WTC11 (cell line): ENCODE results near the gene CNTN1. TPM values are rescaled to one million over a fixed set of nuclear protein-coding genes. Genes with fewer than 3 reads are reported as not detected.

ENCODE experiments used
- ATAC-seq: fragments of 200-7000 bp; cut with Tn5 transposase; 2 replicates; pipeline ENCODE4 v1.10.0; 2021; ENCODE audit warnings: mild to moderate bottlenecking, moderate library complexity
- CTCF ChIA-PET: fragments of 300-600 bp; sonication (Branson Sonifier 250); formaldehyde crosslinking; loops from one replicate; lab custom pipeline; 2021; ENCODE audit warnings: antibody characterized with exemption; lab: Charles Lee
- POLR2A ChIA-PET: fragments of 350-600 bp; sonication (Branson Sonifier 250); formaldehyde crosslinking; loops from one replicate; lab custom pipeline; 2021; ENCODE audit warnings: antibody characterized with exemption; lab: Charles Lee
- DNase-seq: peaks from one replicate; pipeline ENCODE4 v3.0.0; 2021; ENCODE audit warnings: low spot score
- H3K27ac Mint-ChIP-seq: 2 replicates; pipeline ENCODE4 v1.8.0; 2021; ENCODE audit warnings: mixed read lengths
- H3K27me3 Mint-ChIP-seq: 2 replicates; pipeline ENCODE4 v1.8.0; 2021; ENCODE audit warnings: low read depth, mild to moderate bottlenecking, moderate library complexity, mixed read lengths
- H3K36me3 Mint-ChIP-seq: 2 replicates; pipeline ENCODE4 v1.8.0; 2021; ENCODE audit warnings: mixed read lengths
- H3K4me1 Mint-ChIP-seq: 2 replicates; pipeline ENCODE4 v1.8.0; 2022; ENCODE audit warnings: mixed read lengths
- H3K4me3 Mint-ChIP-seq: 2 replicates; pipeline ENCODE4 v1.8.0; 2021; ENCODE audit warnings: mild to moderate bottlenecking, moderate library complexity, mixed read lengths
- H3K9me3 Mint-ChIP-seq: 2 replicates; pipeline ENCODE4 v1.8.0; 2021; ENCODE audit warnings: mixed read lengths
- CREB1 ChIP-seq: sonication (generic); formaldehyde crosslinking; IDR thresholded peaks from 2 replicates; pipeline ENCODE4 v1.8.0; 2023; ENCODE audit warnings: mild to moderate bottlenecking, missing genetic modification reagents
- ETV6 ChIP-seq: sonication (generic); formaldehyde crosslinking; IDR thresholded peaks from 2 replicates; pipeline ENCODE4 v1.8.1; 2022; ENCODE audit warnings: mild to moderate bottlenecking, missing genetic modification reagents
- FOXJ3 ChIP-seq: sonication (generic); formaldehyde crosslinking; IDR thresholded peaks from 2 replicates; pipeline ENCODE4 v1.9.0; 2021; ENCODE audit warnings: missing genetic modification reagents, mild to moderate bottlenecking, borderline replicate concordance
- GRHL2 ChIP-seq: fragments of 250-450 bp; sonication (Bioruptor Pico); IDR thresholded peaks from 2 replicates; pipeline ENCODE4 v1.8.0; 2022; ENCODE audit warnings: mild to moderate bottlenecking, moderate library complexity; ENCODE audit not compliant: insufficient replicate concordance, severe bottlenecking
- MXD4 ChIP-seq: fragments of 250-450 bp; sonication (Bioruptor Pico); IDR thresholded peaks from 2 replicates; pipeline ENCODE4 v1.8.0; 2021; ENCODE audit warnings: mild to moderate bottlenecking, moderate library complexity, borderline replicate concordance
- NFE2L1 ChIP-seq: sonication (generic); formaldehyde crosslinking; IDR thresholded peaks from 2 replicates; pipeline ENCODE4 v1.8.1; 2023; ENCODE audit warnings: missing genetic modification reagents
- NR2C2 ChIP-seq: sonication (generic); formaldehyde crosslinking; IDR thresholded peaks from 2 replicates; pipeline ENCODE4 v1.8.0; 2022; ENCODE audit warnings: mild to moderate bottlenecking, missing genetic modification reagents
- NR3C1 ChIP-seq: sonication (generic); formaldehyde crosslinking; conservative IDR thresholded peaks from 2 replicates; pipeline ENCODE4 v1.8.1; 2023; ENCODE audit warnings: low read depth, mild to moderate bottlenecking, missing genetic modification reagents
- RELA ChIP-seq: sonication (generic); formaldehyde crosslinking; IDR thresholded peaks from 2 replicates; pipeline ENCODE4 v1.8.1; 2022; ENCODE audit warnings: missing genetic modification reagents, mild to moderate bottlenecking, borderline replicate concordance
- RORB ChIP-seq: fragments of 250-450 bp; sonication (Bioruptor Pico); IDR thresholded peaks from 2 replicates; pipeline ENCODE4 v1.9.0; 2021; ENCODE audit warnings: mild to moderate bottlenecking
- TEAD4 ChIP-seq: sonication (generic); formaldehyde crosslinking; IDR thresholded peaks from 2 replicates; pipeline ENCODE4 v1.8.0; 2022; ENCODE audit warnings: mild to moderate bottlenecking, missing genetic modification reagents
- ZBTB21 ChIP-seq: sonication (generic); formaldehyde crosslinking; IDR thresholded peaks from 2 replicates; pipeline ENCODE4 v1.8.1; 2023; ENCODE audit warnings: mild to moderate bottlenecking, missing genetic modification reagents, borderline replicate concordance
- ZNF121 ChIP-seq: sonication (generic); formaldehyde crosslinking; IDR thresholded peaks from 2 replicates; pipeline ENCODE4 v1.8.0; 2023; ENCODE audit warnings: missing genetic modification reagents
- ZNF219 ChIP-seq: sonication (generic); formaldehyde crosslinking; IDR thresholded peaks from 2 replicates; pipeline ENCODE4 v1.8.0; 2023; ENCODE audit warnings: missing genetic modification reagents, mild to moderate bottlenecking, borderline replicate concordance
- ZNF416 ChIP-seq: fragments of 250-450 bp; sonication (Bioruptor Pico); IDR thresholded peaks from 2 replicates; pipeline ENCODE4 v1.9.0; 2021; ENCODE audit warnings: mild to moderate bottlenecking, inconsistent platforms
- ZNF423 ChIP-seq: fragments of 250-450 bp; sonication (Bioruptor Pico); IDR thresholded peaks from 2 replicates; pipeline ENCODE4 v2.1.2; 2022; ENCODE audit warnings: mild to moderate bottlenecking, moderate library complexity
- ZNF671 ChIP-seq: fragments of 250-450 bp; sonication (Bioruptor Pico); IDR thresholded peaks from 2 replicates; pipeline ENCODE4 v1.8.0; 2021; ENCODE audit warnings: mild to moderate bottlenecking
- total RNA-seq: library from RNA; stranded (reverse); gene quantifications from 3 replicates; pipeline ENCODE4 v1.2.3, GENCODE V29; 2021
- TF ChIP-seq, protein P1 (sequence below): sonication (generic); formaldehyde crosslinking; IDR thresholded peaks from 2 replicates; pipeline ENCODE4 v1.8.0; 2022; ENCODE audit warnings: missing genetic modification reagents
- TF ChIP-seq, protein P2 (sequence below): sonication (generic); formaldehyde crosslinking; IDR thresholded peaks from 2 replicates; pipeline ENCODE4 v1.8.1; 2022; ENCODE audit warnings: low read depth, mild to moderate bottlenecking, moderate library complexity, missing genetic modification reagents, borderline replicate concordance
- TF ChIP-seq, protein P3 (sequence below): fragments of 250-450 bp; sonication (Bioruptor Pico); IDR thresholded peaks from 2 replicates; pipeline ENCODE4 v1.9.0; 2021; ENCODE audit warnings: mild to moderate bottlenecking, borderline replicate concordance
- TF ChIP-seq, protein P4 (sequence below): fragments of 250-450 bp; sonication (Bioruptor Pico); IDR thresholded peaks from 2 replicates; pipeline ENCODE4 v1.9.0; 2021; ENCODE audit warnings: moderate library complexity, mild to moderate bottlenecking, inconsistent platforms, borderline replicate concordance
- TF ChIP-seq, protein P5 (sequence below): fragments of 250-450 bp; sonication (Bioruptor Pico); conservative IDR thresholded peaks from 2 replicates; pipeline ENCODE4 v1.9.0; 2021; ENCODE audit warnings: mild to moderate bottlenecking
- TF ChIP-seq, protein P6 (sequence below): sonication (generic); formaldehyde crosslinking; conservative IDR thresholded peaks from 2 replicates; pipeline ENCODE4 v1.8.1; 2022; ENCODE audit warnings: mild to moderate bottlenecking, missing genetic modification reagents
- TF ChIP-seq, protein P7 (sequence below): sonication (generic); formaldehyde crosslinking; IDR thresholded peaks from 2 replicates; pipeline ENCODE4 v1.8.1; 2022; ENCODE audit warnings: mild to moderate bottlenecking, moderate library complexity, missing genetic modification reagents

Gene CNTN1
- total RNA-seq, 1 experiment from 2014 or later, result 16.9 TPM

DNA sequence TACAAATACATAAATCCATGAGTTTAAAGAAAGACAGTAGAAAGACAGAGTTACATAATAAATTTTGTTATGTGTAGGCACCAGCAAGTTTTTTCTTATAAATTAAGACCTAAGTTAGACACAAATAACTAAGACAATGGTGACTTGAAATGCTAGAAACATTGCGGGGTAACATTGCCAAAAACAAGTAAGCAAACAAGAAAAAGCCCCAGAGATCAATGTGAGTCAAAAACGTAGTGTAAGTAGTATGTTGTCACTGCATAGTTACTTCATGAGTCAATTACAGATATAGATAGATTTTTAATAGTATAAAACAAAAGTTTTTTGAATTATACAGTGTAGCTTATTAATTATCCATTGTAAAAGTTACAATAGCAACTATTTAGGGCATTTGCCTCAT lies 83.4 kb downstream of the CNTN1 start (continued):
- TF ChIP-seq, protein P1, sequence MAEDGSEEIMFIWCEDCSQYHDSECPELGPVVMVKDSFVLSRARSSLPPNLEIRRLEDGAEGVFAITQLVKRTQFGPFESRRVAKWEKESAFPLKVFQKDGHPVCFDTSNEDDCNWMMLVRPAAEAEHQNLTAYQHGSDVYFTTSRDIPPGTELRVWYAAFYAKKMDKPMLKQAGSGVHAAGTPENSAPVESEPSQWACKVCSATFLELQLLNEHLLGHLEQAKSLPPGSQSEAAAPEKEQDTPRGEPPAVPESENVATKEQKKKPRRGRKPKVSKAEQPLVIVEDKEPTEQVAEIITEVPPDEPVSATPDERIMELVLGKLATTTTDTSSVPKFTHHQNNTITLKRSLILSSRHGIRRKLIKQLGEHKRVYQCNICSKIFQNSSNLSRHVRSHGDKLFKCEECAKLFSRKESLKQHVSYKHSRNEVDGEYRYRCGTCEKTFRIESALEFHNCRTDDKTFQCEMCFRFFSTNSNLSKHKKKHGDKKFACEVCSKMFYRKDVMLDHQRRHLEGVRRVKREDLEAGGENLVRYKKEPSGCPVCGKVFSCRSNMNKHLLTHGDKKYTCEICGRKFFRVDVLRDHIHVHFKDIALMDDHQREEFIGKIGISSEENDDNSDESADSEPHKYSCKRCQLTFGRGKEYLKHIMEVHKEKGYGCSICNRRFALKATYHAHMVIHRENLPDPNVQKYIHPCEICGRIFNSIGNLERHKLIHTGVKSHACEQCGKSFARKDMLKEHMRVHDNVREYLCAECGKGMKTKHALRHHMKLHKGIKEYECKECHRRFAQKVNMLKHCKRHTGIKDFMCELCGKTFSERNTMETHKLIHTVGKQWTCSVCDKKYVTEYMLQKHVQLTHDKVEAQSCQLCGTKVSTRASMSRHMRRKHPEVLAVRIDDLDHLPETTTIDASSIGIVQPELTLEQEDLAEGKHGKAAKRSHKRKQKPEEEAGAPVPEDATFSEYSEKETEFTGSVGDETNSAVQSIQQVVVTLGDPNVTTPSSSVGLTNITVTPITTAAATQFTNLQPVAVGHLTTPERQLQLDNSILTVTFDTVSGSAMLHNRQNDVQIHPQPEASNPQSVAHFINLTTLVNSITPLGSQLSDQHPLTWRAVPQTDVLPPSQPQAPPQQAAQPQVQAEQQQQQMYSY (CRISPR knock-in tag), result no peak
- TF ChIP-seq GRHL2 (CRISPR knock-in tag) (no peak), ZNF671 (CRISPR knock-in tag) (no peak), ZNF121 (CRISPR knock-in tag) (no peak), ZNF423 (CRISPR knock-in tag) (no peak)

DNA sequence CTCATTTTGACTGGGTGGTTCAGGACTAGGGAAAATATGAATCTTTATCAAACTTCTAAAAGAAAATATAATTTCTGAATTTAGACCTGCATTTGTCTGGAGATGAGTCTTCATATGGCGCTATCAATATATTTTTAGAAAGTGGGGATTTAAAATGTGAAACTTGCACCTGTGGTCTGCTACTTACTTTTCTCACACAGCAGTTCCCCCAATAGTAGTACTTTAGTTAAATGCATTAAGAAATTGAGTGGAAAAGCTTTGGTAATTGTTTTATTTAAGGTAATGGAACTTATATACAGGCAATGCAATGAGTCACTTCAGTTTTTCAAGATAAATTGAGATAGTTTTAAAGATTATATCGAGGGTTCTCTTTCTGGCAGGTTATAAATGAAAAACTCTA lies 91.9 kb downstream of the CNTN1 start:
- no peak for DNase-seq
- CTCF ChIA-PET, result no interaction called here
- H3K9me3 Mint-ChIP-seq, result peaks cover 17% of the 10 kb centered on the region
- POLR2A ChIA-PET, result no interaction called here
- H3K27me3 Mint-ChIP-seq, result no peaks in the 10 kb centered on the region
- ATAC-seq, result no peak
- no peak overlapping the region for H3K4me3 Mint-ChIP-seq
- H3K27ac Mint-ChIP-seq, result no peak overlapping the region
- peaks cover 21% of the 10 kb centered on the region for H3K4me1 Mint-ChIP-seq
- peaks cover 8% of the 10 kb centered on the region for H3K36me3 Mint-ChIP-seq
- TF ChIP-seq RORB (CRISPR knock-in tag) (no peak), ETV6 (no peak), ZBTB21 (CRISPR knock-in tag) (no peak), CREB1 (CRISPR knock-in tag) (no peak), ZNF416 (no peak), RELA (CRISPR knock-in tag) (no peak), ZNF219 (CRISPR knock-in tag) (no peak), NR3C1 (CRISPR knock-in tag) (no peak), FOXJ3 (CRISPR knock-in tag) (no peak), MXD4 (no peak), NR2C2 (CRISPR knock-in tag) (no peak), NFE2L1 (CRISPR knock-in tag) (no peak), TEAD4 (CRISPR knock-in tag) (no peak)
- TF ChIP-seq, protein P2, sequence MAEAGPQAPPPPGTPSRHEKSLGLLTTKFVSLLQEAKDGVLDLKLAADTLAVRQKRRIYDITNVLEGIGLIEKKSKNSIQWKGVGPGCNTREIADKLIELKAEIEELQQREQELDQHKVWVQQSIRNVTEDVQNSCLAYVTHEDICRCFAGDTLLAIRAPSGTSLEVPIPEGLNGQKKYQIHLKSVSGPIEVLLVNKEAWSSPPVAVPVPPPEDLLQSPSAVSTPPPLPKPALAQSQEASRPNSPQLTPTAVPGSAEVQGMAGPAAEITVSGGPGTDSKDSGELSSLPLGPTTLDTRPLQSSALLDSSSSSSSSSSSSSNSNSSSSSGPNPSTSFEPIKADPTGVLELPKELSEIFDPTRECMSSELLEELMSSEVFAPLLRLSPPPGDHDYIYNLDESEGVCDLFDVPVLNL (CRISPR knock-in tag), result no peak
- TF ChIP-seq, protein P3, sequence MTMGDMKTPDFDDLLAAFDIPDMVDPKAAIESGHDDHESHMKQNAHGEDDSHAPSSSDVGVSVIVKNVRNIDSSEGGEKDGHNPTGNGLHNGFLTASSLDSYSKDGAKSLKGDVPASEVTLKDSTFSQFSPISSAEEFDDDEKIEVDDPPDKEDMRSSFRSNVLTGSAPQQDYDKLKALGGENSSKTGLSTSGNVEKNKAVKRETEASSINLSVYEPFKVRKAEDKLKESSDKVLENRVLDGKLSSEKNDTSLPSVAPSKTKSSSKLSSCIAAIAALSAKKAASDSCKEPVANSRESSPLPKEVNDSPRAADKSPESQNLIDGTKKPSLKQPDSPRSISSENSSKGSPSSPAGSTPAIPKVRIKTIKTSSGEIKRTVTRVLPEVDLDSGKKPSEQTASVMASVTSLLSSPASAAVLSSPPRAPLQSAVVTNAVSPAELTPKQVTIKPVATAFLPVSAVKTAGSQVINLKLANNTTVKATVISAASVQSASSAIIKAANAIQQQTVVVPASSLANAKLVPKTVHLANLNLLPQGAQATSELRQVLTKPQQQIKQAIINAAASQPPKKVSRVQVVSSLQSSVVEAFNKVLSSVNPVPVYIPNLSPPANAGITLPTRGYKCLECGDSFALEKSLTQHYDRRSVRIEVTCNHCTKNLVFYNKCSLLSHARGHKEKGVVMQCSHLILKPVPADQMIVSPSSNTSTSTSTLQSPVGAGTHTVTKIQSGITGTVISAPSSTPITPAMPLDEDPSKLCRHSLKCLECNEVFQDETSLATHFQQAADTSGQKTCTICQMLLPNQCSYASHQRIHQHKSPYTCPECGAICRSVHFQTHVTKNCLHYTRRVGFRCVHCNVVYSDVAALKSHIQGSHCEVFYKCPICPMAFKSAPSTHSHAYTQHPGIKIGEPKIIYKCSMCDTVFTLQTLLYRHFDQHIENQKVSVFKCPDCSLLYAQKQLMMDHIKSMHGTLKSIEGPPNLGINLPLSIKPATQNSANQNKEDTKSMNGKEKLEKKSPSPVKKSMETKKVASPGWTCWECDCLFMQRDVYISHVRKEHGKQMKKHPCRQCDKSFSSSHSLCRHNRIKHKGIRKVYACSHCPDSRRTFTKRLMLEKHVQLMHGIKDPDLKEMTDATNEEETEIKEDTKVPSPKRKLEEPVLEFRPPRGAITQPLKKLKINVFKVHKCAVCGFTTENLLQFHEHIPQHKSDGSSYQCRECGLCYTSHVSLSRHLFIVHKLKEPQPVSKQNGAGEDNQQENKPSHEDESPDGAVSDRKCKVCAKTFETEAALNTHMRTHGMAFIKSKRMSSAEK (CRISPR knock-in tag), result no peak
- TF ChIP-seq, protein P4, sequence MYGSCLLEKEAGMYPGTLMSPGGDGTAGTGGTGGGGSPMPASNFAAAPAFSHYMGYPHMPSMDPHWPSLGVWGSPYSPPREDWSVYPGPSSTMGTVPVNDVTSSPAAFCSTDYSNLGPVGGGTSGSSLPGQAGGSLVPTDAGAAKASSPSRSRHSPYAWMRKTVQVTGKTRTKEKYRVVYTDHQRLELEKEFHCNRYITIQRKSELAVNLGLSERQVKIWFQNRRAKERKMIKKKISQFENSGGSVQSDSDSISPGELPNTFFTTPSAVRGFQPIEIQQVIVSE (CRISPR knock-in tag), result no peak
- TF ChIP-seq, protein P5, sequence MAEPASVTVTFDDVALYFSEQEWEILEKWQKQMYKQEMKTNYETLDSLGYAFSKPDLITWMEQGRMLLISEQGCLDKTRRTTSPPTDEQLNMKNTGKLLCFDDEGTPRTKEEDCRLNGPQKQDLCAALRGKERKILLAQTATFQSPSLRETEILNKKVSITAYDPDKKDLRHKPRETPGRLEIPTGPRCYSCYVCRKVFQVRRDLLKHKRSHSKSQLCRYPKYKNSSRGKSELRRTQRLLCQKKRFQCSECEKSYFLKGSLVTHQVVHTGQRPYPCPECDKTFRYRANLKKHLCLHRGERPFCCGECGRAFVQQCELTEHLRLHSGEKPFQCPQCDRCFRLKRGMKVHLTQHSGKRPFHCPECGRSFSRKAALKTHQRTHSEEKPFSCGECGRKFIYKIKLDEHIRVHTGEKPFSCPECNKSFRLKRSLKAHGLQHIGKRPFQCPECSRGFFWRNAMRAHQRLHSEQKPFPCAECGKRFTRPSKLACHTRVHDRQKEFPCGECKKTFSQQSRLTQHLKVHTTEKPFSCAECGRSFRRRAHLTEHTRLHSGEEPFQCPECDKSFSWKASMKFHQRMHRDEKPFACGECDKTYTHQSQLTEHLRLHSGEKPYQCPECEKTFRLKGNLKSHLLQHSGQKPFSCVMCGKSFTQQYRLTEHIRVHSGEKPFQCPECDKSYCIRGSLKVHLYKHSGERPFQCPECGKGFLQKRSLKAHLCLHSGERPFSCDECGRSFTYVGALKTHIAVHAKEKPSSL (CRISPR knock-in tag), result no peak
- TF ChIP-seq, protein P6, sequence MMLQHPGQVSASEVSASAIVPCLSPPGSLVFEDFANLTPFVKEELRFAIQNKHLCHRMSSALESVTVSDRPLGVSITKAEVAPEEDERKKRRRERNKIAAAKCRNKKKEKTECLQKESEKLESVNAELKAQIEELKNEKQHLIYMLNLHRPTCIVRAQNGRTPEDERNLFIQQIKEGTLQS, result no peak
- TF ChIP-seq, protein P7, sequence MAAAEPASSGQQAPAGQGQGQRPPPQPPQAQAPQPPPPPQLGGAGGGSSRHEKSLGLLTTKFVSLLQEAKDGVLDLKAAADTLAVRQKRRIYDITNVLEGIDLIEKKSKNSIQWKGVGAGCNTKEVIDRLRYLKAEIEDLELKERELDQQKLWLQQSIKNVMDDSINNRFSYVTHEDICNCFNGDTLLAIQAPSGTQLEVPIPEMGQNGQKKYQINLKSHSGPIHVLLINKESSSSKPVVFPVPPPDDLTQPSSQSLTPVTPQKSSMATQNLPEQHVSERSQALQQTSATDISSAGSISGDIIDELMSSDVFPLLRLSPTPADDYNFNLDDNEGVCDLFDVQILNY (CRISPR knock-in tag), result no peak
